Stimulated activated CD4-positive, alpha-beta T cell treated with anti-CD3 and anti-CD28 coated beads, Interleukin-2, amount 100 ng/mL, for 24 hours (primary cell): ENCODE data around the gene ASPG.

ENCODE experiments used
- DNase-seq, 2 donors: peaks; one replicate each; pipeline ENCODE4 v3.0.0-alpha.2; 2020

Gene ASPG

GRCh38 chr14:104076743-104077142 is 8.8 kb upstream of the ASPG start:
- DNase-seq, result no peak

- DNase-seq, result peak; percentile 86 to 89
These were observed 7.5 kb upstream of the ASPG start for GRCh38 chr14:104078031-104078455.

- no peak for DNase-seq
These were observed 4.9 kb upstream of the ASPG start for GRCh38 chr14:104080376-104081260.

GRCh38 chr14:104081261-104081835 is 4.2 kb upstream of the ASPG start:
- no peak for DNase-seq

GRCh38 chr14:104081951-104082464 is 3.5 kb upstream of the ASPG start:
- no peak for DNase-seq

GRCh38 chr14:104082807-104083206 is 2.7 kb upstream of the ASPG start:
- no peak for DNase-seq

GRCh38 chr14:104084251-104085002 is 1.1 kb upstream of the ASPG start:
- DNase-seq, result no peak

GRCh38 chr14:104085889-104086201 is 345 bp downstream of the ASPG start:
- DNase-seq, result no peak

GRCh38 chr14:104086210-104086660 is 735 bp downstream of the ASPG start:
- no peak for DNase-seq

GRCh38 chr14:104086661-104087461 is 1.4 kb downstream of the ASPG start:
- DNase-seq, result no peak

GRCh38 chr14:104087505-104087904 is 2.0 kb downstream of the ASPG start:
- DNase-seq, result no peak

- no peak for DNase-seq
These were observed 2.7 kb downstream of the ASPG start for GRCh38 chr14:104087981-104088850.

GRCh38 chr14:104090071-104090748 is 4.7 kb downstream of the ASPG start:
- DNase-seq, result no peak

GRCh38 chr14:104091061-104091926 is 5.8 kb downstream of the ASPG start:
- no peak for DNase-seq

- no peak for DNase-seq
These were observed 6.6 kb downstream of the ASPG start for GRCh38 chr14:104091927-104092771.

- DNase-seq, result no peak
These were observed 7.4 kb downstream of the ASPG start for GRCh38 chr14:104092931-104093365.

- DNase-seq, result peak in 1 of 2 donors; percentile 16
These were observed 8.0 kb downstream of the ASPG start for GRCh38 chr14:104093366-104094055.

- no peak for DNase-seq
These were observed 8.7 kb downstream of the ASPG start for GRCh38 chr14:104094056-104094708.
